ENCODE data around the gene ZNF536.

ZNF536 gene

GRCh38 chr19:30473334-30473867 lies 101.2 kb downstream of the ZNF536 start:
- DNase-seq (ENCODE audit: low read depth in 1 of 2, low spot score in 1 of 2), result no peak
- H3K27ac ChIP-seq (replicated peaks), result no peak overlapping the region
- no peaks in the 10 kb centered on the region for H3K27me3 ChIP-seq (ENCODE audit: insufficient read depth, poor library complexity, severe bottlenecking)
- TF ChIP-seq POLR2AphosphoS5 (IDR thresholded peaks at IDR 0.05; ENCODE audit: low read depth) (no peak), GABPA (IDR thresholded peaks at IDR 0.05; ENCODE audit: low read depth) (no peak), CTCF (IDR thresholded peaks at IDR 0.05; ENCODE audit: insufficient read depth, low read length) (no peak), REST (IDR thresholded peaks at IDR 0.05; ENCODE audit: insufficient replicate concordance, low read depth) (no peak), SPI1 (IDR thresholded peaks at IDR 0.05; ENCODE audit: borderline replicate concordance, low read depth) (no peak)
- H3K4me3 ChIP-seq (replicated peaks; ENCODE audit: insufficient read depth, low read length), result no peak overlapping the region

GRCh38 chr19:30476997-30477396 lies 104.8 kb downstream of the ZNF536 start:
- no peaks in the 10 kb centered on the region for H3K27me3 ChIP-seq (ENCODE audit: insufficient read depth, poor library complexity, severe bottlenecking)
- no peak overlapping the region for H3K4me3 ChIP-seq (replicated peaks; ENCODE audit: insufficient read depth, low read length)
- H3K27ac ChIP-seq (replicated peaks), result no peak overlapping the region
- DNase-seq (ENCODE audit: low read depth in 1 of 2, low spot score in 1 of 2), result no peak
- TF ChIP-seq GABPA (IDR thresholded peaks at IDR 0.05; ENCODE audit: low read depth) (no peak), REST (IDR thresholded peaks at IDR 0.05; ENCODE audit: insufficient replicate concordance, low read depth) (no peak), SPI1 (IDR thresholded peaks at IDR 0.05; ENCODE audit: borderline replicate concordance, low read depth) (no peak), CTCF (IDR thresholded peaks at IDR 0.05; ENCODE audit: insufficient read depth, low read length) (no peak), POLR2AphosphoS5 (IDR thresholded peaks at IDR 0.05; ENCODE audit: low read depth) (no peak)

GRCh38 chr19:30479231-30479630 lies 107.0 kb downstream of the ZNF536 start:
- TF ChIP-seq GABPA (IDR thresholded peaks at IDR 0.05; ENCODE audit: low read depth) (no peak), CTCF (IDR thresholded peaks at IDR 0.05; ENCODE audit: insufficient read depth, low read length) (no peak), REST (IDR thresholded peaks at IDR 0.05; ENCODE audit: insufficient replicate concordance, low read depth) (no peak), SPI1 (IDR thresholded peaks at IDR 0.05; ENCODE audit: borderline replicate concordance, low read depth) (no peak), POLR2AphosphoS5 (IDR thresholded peaks at IDR 0.05; ENCODE audit: low read depth) (no peak)
- Histone ChIP-seq H3K27ac (replicated peaks) (no peak overlapping the region), H3K27me3 (ENCODE audit: insufficient read depth, poor library complexity, severe bottlenecking) (no peaks in the 10 kb centered on the region), H3K4me3 (replicated peaks; ENCODE audit: insufficient read depth, low read length) (no peak overlapping the region)
- no peak for DNase-seq (ENCODE audit: low read depth in 1 of 2, low spot score in 1 of 2)

Data from HL-60 (cell line).